Fibroblast of mammary gland (primary cell): ENCODE results near the gene ANGEL1.

ENCODE experiments used
- DNase-seq: peaks from one replicate; pipeline ENCODE4 v3.0.0-alpha.2; 2010; ENCODE audit warnings: low read depth
- H3K4me3 ChIP-seq: 2 replicates; pipeline ENCODE4 v1.5.1; 2011; ENCODE audit warnings: low read depth, mild to moderate bottlenecking, low read length, moderate library complexity; ENCODE audit not compliant: control insufficient read depth
- TF ChIP-seq, protein P1 (sequence below): conservative IDR thresholded peaks from 2 replicates; pipeline ENCODE4 v1.5.1; 2011; ENCODE audit warnings: low read depth, low read length, inconsistent platforms; ENCODE audit not compliant: control insufficient read depth, insufficient read depth

ANGEL1 gene

DNA sequence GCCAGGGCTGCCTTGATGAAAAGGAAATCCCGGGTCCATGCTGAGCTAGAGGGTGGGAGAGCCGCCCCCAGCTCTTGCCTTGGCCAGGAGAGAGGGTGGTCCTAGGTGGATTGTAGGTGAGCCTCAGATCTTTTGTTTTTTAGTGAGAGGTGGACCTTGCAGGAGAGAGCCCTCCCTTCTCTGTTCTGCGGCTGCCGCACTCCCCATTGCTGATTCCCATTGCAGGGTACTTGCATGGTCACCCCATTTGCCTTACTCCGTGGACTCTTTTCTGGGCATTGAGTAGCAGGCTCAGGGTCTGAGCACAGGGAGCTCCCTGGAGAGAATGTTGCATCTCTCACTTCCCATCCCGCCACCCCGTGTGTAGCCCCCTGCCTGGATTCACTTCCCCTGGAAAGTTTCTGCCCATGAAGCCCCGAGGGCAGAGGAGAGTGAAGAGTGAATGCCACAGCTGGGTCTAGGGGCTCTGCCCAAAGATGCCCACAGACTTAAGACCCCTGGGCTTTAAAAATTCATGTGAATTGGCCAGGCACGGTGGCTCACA, 41.2 kb downstream of the ANGEL1 start:
- DNase-seq, result no peak
- H3K4me3 ChIP-seq, result no peak overlapping the region
- TF ChIP-seq, protein P1, sequence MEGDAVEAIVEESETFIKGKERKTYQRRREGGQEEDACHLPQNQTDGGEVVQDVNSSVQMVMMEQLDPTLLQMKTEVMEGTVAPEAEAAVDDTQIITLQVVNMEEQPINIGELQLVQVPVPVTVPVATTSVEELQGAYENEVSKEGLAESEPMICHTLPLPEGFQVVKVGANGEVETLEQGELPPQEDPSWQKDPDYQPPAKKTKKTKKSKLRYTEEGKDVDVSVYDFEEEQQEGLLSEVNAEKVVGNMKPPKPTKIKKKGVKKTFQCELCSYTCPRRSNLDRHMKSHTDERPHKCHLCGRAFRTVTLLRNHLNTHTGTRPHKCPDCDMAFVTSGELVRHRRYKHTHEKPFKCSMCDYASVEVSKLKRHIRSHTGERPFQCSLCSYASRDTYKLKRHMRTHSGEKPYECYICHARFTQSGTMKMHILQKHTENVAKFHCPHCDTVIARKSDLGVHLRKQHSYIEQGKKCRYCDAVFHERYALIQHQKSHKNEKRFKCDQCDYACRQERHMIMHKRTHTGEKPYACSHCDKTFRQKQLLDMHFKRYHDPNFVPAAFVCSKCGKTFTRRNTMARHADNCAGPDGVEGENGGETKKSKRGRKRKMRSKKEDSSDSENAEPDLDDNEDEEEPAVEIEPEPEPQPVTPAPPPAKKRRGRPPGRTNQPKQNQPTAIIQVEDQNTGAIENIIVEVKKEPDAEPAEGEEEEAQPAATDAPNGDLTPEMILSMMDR, result no peak

DNA sequence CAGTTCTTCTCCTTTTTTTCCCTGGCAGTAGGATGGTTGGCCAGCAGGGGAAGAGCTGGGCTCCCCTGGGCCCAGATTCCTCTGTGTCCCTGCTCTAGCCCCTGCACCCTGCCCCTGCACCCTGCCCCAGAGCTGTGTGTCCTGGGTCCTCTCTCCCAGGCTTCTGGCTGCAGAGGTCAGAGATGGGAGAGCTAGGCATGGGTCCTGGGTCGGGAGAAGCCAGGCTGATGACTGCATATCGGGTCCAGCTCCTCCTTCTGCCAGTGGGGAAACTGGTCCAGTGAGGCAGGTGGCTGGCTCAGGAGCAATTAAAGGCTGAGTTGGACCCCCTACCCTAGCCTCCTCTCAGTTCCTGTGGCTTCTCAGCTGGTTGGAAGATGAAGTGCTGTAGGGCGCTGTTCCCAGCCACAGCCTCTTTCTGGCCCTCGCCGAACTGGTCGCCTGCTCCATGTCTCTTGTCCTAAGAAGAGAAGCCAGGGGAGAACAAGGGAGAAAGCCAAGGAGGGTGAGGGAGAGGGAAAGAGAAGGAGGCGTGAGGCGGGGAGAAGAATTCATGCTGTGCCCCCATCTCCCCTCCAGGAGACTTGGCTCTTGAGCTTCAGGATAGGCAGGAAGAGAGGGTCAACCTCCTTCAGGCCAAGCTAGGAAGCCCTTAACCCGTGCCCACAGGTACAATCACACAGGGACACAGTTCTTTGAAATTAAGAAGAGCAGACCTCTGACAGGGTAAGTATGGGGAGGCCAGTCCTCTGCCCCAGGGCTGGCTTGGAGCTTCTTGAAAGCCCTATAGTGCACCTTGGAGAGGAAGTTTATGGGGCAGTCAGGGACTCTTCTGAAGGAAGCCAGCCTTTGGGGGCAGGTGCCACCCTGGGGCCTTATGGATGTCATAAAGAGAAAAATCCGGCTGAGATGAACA, 41.9 kb downstream of the ANGEL1 start:
- DNase-seq, result no peak
- TF ChIP-seq, protein P1, result no peak
- H3K4me3 ChIP-seq, result no peak overlapping the region

DNA sequence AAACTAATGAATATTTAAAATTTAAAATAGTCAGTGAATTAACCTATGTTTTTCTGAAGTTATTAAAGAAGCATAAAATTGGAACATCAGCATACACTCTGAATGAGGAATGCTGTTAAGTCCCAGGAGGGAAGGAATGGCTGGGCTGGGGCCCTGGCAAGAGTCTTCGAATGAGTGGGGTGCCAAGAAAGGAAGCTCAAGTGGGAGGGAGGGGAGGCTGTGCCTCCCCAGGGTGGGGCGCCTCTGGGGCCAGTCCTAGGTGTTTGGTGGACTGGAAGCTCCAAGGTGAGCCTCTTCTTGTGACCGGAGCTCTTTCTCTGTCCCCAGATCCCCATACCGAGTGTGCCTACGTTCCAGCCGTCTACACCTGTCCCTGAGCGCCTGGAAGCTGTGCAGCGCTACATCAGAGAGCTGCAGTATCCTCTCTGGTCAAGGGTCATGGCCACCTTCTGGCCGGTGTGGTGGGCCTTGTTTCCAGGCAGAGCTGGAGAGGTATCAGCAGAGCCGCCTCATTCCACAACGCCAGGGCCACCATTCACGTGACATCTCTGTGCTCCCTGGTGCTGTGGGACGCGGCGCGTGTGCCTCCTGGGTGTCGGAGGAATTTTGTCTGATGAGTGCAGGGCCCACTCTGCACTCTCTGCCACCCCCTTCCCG, 42.9 kb downstream of the ANGEL1 start:
- TF ChIP-seq, protein P1, result no peak
- H3K4me3 ChIP-seq, result no peak overlapping the region
- DNase-seq, result no peak

- no peak for DNase-seq
- TF ChIP-seq, protein P1, result no peak
- no peak overlapping the region for H3K4me3 ChIP-seq
Observed at GRCh38 chr14:76768671-76769500, 43.8 kb downstream of the ANGEL1 start.

DNA sequence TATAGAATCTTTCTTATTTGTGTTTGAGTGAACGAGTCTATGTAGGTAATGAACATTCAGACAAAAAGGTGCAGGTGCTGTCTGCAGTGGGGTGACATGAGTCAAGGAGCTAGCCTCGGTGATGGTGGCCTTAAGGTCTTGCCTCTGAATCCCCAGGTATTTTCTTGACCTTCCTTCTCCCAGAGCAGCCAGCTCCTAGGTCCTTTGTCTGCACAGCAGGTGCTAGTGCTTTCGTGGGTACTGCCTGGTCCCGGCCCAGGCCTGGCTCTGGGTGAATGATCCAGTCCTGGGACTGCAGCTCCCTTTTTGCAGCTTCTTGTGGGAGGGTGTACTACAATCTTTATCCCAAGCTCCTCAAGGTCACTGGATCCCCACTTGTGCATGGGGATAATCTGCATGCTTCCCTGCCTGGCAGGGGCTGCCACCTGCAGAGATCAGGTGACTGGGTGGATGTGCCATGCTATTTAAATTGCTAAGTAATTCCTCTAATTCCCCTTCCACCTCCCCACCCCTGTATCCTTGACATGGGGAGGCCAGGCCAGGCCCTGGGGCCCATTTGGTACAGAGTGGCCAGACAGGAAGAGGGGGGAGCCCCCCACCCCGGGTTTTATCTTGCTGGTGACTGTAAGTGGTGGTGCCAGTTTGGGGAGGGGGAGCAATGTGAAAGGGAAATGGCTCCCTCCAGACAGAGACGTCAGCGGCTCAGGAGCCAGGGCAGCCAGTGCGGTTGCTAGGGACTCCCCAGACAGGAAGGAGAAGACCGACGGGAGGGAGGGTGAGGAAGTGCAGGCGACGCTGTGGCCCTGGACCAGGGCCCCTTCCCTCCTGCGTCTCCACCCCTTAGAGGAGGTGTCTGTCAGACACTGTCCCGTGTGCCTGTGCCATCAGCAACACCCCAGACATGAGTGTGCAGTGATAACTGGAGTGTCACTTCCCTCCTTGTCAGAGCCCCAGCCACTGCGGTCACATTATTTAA, 44.7 kb downstream of the ANGEL1 start:
- DNase-seq, result no peak
- no peak overlapping the region for H3K4me3 ChIP-seq
- TF ChIP-seq, protein P1, result no peak

DNA sequence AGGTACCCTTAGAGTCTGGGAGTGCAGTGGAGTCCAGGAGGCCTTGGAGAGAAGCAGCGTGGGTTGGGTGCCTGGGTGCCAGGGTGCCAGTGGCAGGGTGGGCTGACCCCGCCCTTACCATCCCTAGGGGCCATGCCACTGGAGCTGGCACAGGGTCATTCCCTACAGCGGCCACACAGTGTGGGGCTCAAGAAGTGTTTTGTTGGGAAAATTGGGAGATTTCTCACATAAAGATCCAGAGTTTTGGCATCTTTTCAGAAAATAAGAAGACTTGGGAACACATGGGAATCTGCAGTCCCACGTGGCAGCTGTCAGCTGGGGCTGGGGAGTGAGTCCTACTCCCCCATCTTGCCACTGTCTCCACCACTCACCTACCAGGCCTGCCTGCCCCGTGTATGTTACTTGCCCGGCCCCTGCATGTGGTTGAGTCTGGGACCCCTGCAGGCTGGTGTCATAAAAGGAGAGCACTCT, 47.2 kb downstream of the ANGEL1 start:
- H3K4me3 ChIP-seq, result no peak overlapping the region
- TF ChIP-seq, protein P1, result no peak
- no peak for DNase-seq
